HG02870 (cell line): ENCODE data around the gene KCTD21.
"Not testable (repeated sequence)": the region's sequence is repeated elsewhere in the genome, so short reads cannot be mapped to it uniquely, and the experiment has no call there.

Source experiments
- ATAC-seq: cut with Tn5 transposase; IDR thresholded peaks from one replicate; pipeline ENCODE4 v1.9.1; 2021; ENCODE audit warnings: mild to moderate bottlenecking, moderate library complexity; ENCODE audit not compliant: unreplicated experiment

The KCTD21 gene

GRCh38 chr11:78188286-78189173 lies at the start of gene KCTD21, which contains the start of gene USP35:
Gene KCTD21, minus strand, starts transcription at chr11:78188626. Its CDS starts 14,072 bp downstream, at chr11:78174554.
Gene USP35, plus strand, starts transcription at chr11:78188919. Its CDS starts 7,327 bp downstream, at chr11:78196246.
- ATAC-seq: peak; percentile 92

GRCh38 chr11:78237293-78238046 lies 49.0 kb upstream of the KCTD21 start:
- no peak for ATAC-seq

GRCh38 chr11:78234006-78234405 lies 45.6 kb upstream of the KCTD21 start:
- ATAC-seq: no peak

- not testable (repeated sequence) for ATAC-seq
Measured at GRCh38 chr11:78233046-78233445, 44.6 kb upstream of the KCTD21 start.

GRCh38 chr11:78231962-78232501 lies 43.6 kb upstream of the KCTD21 start:
- no peak for ATAC-seq

- ATAC-seq: no peak
Measured at GRCh38 chr11:78230161-78230877, 41.9 kb upstream of the KCTD21 start.

GRCh38 chr11:78229106-78229505 lies 40.7 kb upstream of the KCTD21 start:
- ATAC-seq: no peak

GRCh38 chr11:78228467-78228866 lies 40.0 kb upstream of the KCTD21 start:
- ATAC-seq: peak; percentile 47

GRCh38 chr11:78227921-78228320 lies 39.5 kb upstream of the KCTD21 start:
- ATAC-seq: peak; percentile 39

- ATAC-seq: no peak
Measured at GRCh38 chr11:78226684-78227680, 38.6 kb upstream of the KCTD21 start.

- ATAC-seq: no peak
Measured at GRCh38 chr11:78224906-78225420, 36.5 kb upstream of the KCTD21 start.

GRCh38 chr11:78224506-78224905 lies 36.1 kb upstream of the KCTD21 start:
- no peak for ATAC-seq

- peak; percentile 65 for ATAC-seq
Measured at GRCh38 chr11:78223320-78223954, 35.0 kb upstream of the KCTD21 start.

- ATAC-seq: not testable (repeated sequence)
Measured at GRCh38 chr11:78222726-78223125, 34.3 kb upstream of the KCTD21 start.

GRCh38 chr11:78221396-78222315 lies 33.2 kb upstream of the KCTD21 start:
- no peak for ATAC-seq

- no peak for ATAC-seq
Measured at GRCh38 chr11:78220218-78221157, 32.1 kb upstream of the KCTD21 start.
